IMR-90 (cell line): ENCODE data around the gene CCNYL1.

Experiments used
- MXI1 ChIP-seq: IDR thresholded peaks from 2 replicates; pipeline ENCODE4 v1.6.1; 2012; ENCODE audit warnings: low read depth, mild to moderate bottlenecking, low read length, moderate library complexity, borderline replicate concordance
- POLR2A ChIP-seq: IDR thresholded peaks from 2 replicates; pipeline ENCODE4 v1.6.1; 2012; ENCODE audit warnings: mild to moderate bottlenecking, low read depth, low read length
- SMC3 ChIP-seq: fragments of 150-350 bp; IDR thresholded peaks from 2 replicates; pipeline ENCODE4 v1.6.1; 2016; ENCODE audit warnings: low read depth, mild to moderate bottlenecking, antibody characterized with exemption, low read length, moderate library complexity
- TF ChIP-seq, protein P1 (sequence below): conservative IDR thresholded peaks from 2 replicates; pipeline ENCODE4 v1.5.1; 2012; ENCODE audit warnings: mild to moderate bottlenecking, low read depth, low read length, improper control_type of control experiment
- TF ChIP-seq, protein P2 (sequence below): fragments of 150-350 bp; IDR thresholded peaks from 2 replicates; pipeline ENCODE4 v1.6.1; 2017; ENCODE audit warnings: mild to moderate bottlenecking, antibody characterized with exemption, low read length, low read depth

DNA sequence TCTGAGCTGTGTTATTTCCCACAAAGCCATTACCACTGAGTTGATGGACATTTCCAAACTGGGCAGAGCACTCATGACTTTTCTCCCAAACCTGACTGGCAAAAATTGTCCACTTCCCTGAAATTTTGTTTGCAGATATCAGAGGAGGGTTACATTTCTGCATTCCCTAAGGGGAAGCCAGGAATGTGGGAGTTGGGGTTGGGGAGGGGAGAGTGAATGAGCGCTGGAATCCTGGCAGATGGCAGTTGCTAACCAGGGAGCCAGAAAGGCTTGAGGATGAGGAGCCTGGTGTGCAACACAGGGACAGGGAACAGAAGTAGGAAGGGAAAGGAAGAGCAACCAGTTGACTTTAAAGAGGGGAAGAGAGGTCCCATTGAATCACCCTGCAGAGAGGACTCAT is 14.0 kb upstream of the CCNYL1 start:
- TF ChIP-seq, protein P1, sequence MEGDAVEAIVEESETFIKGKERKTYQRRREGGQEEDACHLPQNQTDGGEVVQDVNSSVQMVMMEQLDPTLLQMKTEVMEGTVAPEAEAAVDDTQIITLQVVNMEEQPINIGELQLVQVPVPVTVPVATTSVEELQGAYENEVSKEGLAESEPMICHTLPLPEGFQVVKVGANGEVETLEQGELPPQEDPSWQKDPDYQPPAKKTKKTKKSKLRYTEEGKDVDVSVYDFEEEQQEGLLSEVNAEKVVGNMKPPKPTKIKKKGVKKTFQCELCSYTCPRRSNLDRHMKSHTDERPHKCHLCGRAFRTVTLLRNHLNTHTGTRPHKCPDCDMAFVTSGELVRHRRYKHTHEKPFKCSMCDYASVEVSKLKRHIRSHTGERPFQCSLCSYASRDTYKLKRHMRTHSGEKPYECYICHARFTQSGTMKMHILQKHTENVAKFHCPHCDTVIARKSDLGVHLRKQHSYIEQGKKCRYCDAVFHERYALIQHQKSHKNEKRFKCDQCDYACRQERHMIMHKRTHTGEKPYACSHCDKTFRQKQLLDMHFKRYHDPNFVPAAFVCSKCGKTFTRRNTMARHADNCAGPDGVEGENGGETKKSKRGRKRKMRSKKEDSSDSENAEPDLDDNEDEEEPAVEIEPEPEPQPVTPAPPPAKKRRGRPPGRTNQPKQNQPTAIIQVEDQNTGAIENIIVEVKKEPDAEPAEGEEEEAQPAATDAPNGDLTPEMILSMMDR = no peak
- no peak for TF ChIP-seq MXI1
- TF ChIP-seq POLR2A = no peak
- TF ChIP-seq SMC3 = no peak
- TF ChIP-seq, protein P2, sequence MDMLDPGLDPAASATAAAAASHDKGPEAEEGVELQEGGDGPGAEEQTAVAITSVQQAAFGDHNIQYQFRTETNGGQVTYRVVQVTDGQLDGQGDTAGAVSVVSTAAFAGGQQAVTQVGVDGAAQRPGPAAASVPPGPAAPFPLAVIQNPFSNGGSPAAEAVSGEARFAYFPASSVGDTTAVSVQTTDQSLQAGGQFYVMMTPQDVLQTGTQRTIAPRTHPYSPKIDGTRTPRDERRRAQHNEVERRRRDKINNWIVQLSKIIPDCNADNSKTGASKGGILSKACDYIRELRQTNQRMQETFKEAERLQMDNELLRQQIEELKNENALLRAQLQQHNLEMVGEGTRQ = no peak
